Omental fat pad (tissue), 4 donors: ENCODE measurements around the gene CCDC82. TPM values are rescaled to one million over a fixed set of nuclear protein-coding genes. Genes with fewer than 3 reads are reported as not detected.

Source experiments
- ATAC-seq: fragments of 150-250 bp; one replicate; pipeline ENCODE4 v1.9.1; 2016; ENCODE audit warnings: mild to moderate bottlenecking, moderate library complexity; ENCODE audit not compliant: low FRiP score
- DNase-seq: peaks from one replicate; pipeline ENCODE4 v3.0.0-alpha.2; 2019; ENCODE audit warnings: low spot score
- CTCF ChIP-seq, 3 donors: fragments of 450-650 bp; IDR thresholded peaks; one replicate each; pipeline ENCODE4 v1.5.1; 2016 to 2017; ENCODE audit warnings: antibody characterized with exemption in 3 of 3, mild to moderate bottlenecking in 3 of 3, moderate library complexity in 2 of 3
- total RNA-seq, 4 donors: library from RNA; depleted of rRNA; stranded (reverse); fragments of >200 nt; gene quantifications; one replicate each; pipeline ENCODE4 v1.1.0, GENCODE V29; 2016

Gene CCDC82
- total RNA-seq, 4 donors from 2014 or later = 16.0 to 34.4 (median 24.6) TPM

- TF ChIP-seq CTCF (IDR thresholded peaks at IDR 0.05) = no peak
- ATAC-seq = no peak
- DNase-seq = no peak
Observed at GRCh38 chr11:96322775-96323641, 66.7 kb downstream of the CCDC82 start.

GRCh38 chr11:96321091-96321490 is 68.6 kb downstream of the CCDC82 start:
- ATAC-seq (no peak), DNase-seq (no peak)
- no peak for TF ChIP-seq CTCF (IDR thresholded peaks at IDR 0.05)

GRCh38 chr11:96319898-96320656 is 69.6 kb downstream of the CCDC82 start:
- DNase-seq (no peak), ATAC-seq (no peak)
- no peak for TF ChIP-seq CTCF (IDR thresholded peaks at IDR 0.05)

GRCh38 chr11:96318850-96319249 is 70.9 kb downstream of the CCDC82 start:
- TF ChIP-seq CTCF (IDR thresholded peaks at IDR 0.05) = no peak
- ATAC-seq = no peak
- no peak for DNase-seq

GRCh38 chr11:96318399-96318798 is 71.3 kb downstream of the CCDC82 start:
- ATAC-seq (no peak), DNase-seq (no peak)
- no peak for TF ChIP-seq CTCF (IDR thresholded peaks at IDR 0.05)

GRCh38 chr11:96317985-96318384 is 71.7 kb downstream of the CCDC82 start:
- ATAC-seq (no peak), DNase-seq (no peak)
- TF ChIP-seq CTCF (IDR thresholded peaks at IDR 0.05) = no peak
